ENCODE results near the gene IL10RA. TPM values are rescaled to one million over a fixed set of nuclear protein-coding genes. Genes with fewer than 3 reads are reported as not detected.

IL10RA gene
- total RNA-seq, 1 experiment from 2014 or later: 1.7 TPM

GRCh38 chr11:117969160-117969991 is 16.8 kb upstream of the IL10RA start (continued):
- TF ChIP-seq RAD21 (IDR thresholded peaks at IDR 0.05; ENCODE audit: low read depth): no peak
- no peak for TF ChIP-seq EGR1 (IDR thresholded peaks at IDR 0.05; ENCODE audit: low read depth)

GRCh38 chr11:117970400-117971024 is 15.7 kb upstream of the IL10RA start:
- intact Hi-C loops (cut with micrococcal nuclease): no loop called here
- peaks cover 0 to 5% of the 10 kb centered on the region in 2 experiments; a peak in 1 of 4 replicates for H3K4me1 ChIP-seq (ENCODE audit: control insufficient read depth in 1 of 2, insufficient read depth in 2 of 2, low read length in 2 of 2)
- H3K36me3 ChIP-seq (ENCODE audit: control insufficient read depth in 1 of 2, insufficient read depth in 2 of 2, low read length in 2 of 2): no peaks in the 10 kb centered on the region
- no peak overlapping the region for H2AFZ ChIP-seq (ENCODE audit: low read depth, low read length, poor library complexity, severe bottlenecking)
- no peaks in the 10 kb centered on the region for H3K79me2 ChIP-seq (ENCODE audit: insufficient read depth, low read length)
- ChIA-PET RAD21 (ENCODE audit: low non-redundant PET in 1 of 2, low total read pairs in 2 of 2, uncharacterized antibody in 2 of 2, unreplicated experiment in 2 of 2) (no interaction called here), POLR2A (no interaction called here), CTCF (no interaction called here)
- no peaks in the 10 kb centered on the region for H3K27me3 ChIP-seq (ENCODE audit: insufficient read depth, low read length)
- DNase-seq (ENCODE audit: low read depth, low spot score) (no peak), ATAC-seq (no peak)
- no TSS peak for BruUV-seq (replicated peaks)
- H3K9me2 ChIP-seq (ENCODE audit: insufficient read depth): no peaks in the 10 kb centered on the region
- H4K20me1 ChIP-seq (ENCODE audit: insufficient read depth): no peaks in the 10 kb centered on the region
- no peak for TF ChIP-seq CEBPB (IDR thresholded peaks at IDR 0.05; ENCODE audit: low read depth)
- TF ChIP-seq SP1 (IDR thresholded peaks at IDR 0.05; ENCODE audit: low read depth): no peak
- TF ChIP-seq FOSL1 (IDR thresholded peaks at IDR 0.05; ENCODE audit: low read depth): no peak
- no peak for TF ChIP-seq SRF (IDR thresholded peaks at IDR 0.05; ENCODE audit: low read depth)
- no peak for TF ChIP-seq CTCF (IDR thresholded peaks at IDR 0.05 in 2 of 3, conservative IDR thresholded peaks at IDR 0.05 in 1 of 3; ENCODE audit: borderline replicate concordance in 1 of 3, insufficient read depth in 1 of 3, low read depth in 2 of 3, low read length in 2 of 3)
- no peak for TF ChIP-seq TCF7L2 (IDR thresholded peaks at IDR 0.05; ENCODE audit: borderline replicate concordance, extremely low read depth, insufficient read depth, insufficient read length)
- TF ChIP-seq ELF1 (IDR thresholded peaks at IDR 0.05; ENCODE audit: borderline replicate concordance, low read depth): no peak
- TF ChIP-seq SIN3A (IDR thresholded peaks at IDR 0.05; ENCODE audit: low read depth): no peak
- no peak for TF ChIP-seq YY1 (IDR thresholded peaks at IDR 0.05; ENCODE audit: extremely low read depth, insufficient replicate concordance, low read depth, low read length)
- TF ChIP-seq RAD21 (IDR thresholded peaks at IDR 0.05; ENCODE audit: low read depth): no peak
- no peak for TF ChIP-seq ZNF274 (IDR thresholded peaks at IDR 0.05; ENCODE audit: low read depth, low read length)
- no peak for TF ChIP-seq POLR2A (IDR thresholded peaks at IDR 0.05; ENCODE audit: borderline replicate concordance, extremely low read depth, insufficient read depth, insufficient read length)
- TF ChIP-seq ZFX (IDR thresholded peaks at IDR 0.05): no peak
- H3K9me3 ChIP-seq (ENCODE audit: control insufficient read depth in 1 of 2, insufficient read depth in 1 of 2, low read depth in 1 of 2, low read length in 2 of 2): no peaks in the 10 kb centered on the region
- no peak overlapping the region for H3K9ac ChIP-seq (ENCODE audit: low read length)
- H3K4me3 ChIP-seq (replicated peaks in 1 of 2; ENCODE audit: low read depth in 1 of 2, low read length in 2 of 2): no peak overlapping the region
- H3K27ac ChIP-seq (ENCODE audit: low read depth, low read length): no peak overlapping the region
- no peak overlapping the region for H3K4me2 ChIP-seq (ENCODE audit: low read length)

Measured in HCT116 (cell line).